Activated CD8-positive, alpha-beta memory T cell treated with anti-CD3 and anti-CD28 coated beads for 36 hours (primary cell): ENCODE measurements around the gene NLRP1. TPM values are rescaled to one million over a fixed set of nuclear protein-coding genes. Genes with fewer than 3 reads are reported as not detected.

Experiments used
- CTCF ChIA-PET: fragments of 350-600 bp; sonication (Branson Sonifier 250); formaldehyde crosslinking; loops from one replicate; lab custom pipeline; 2021; ENCODE audit warnings: antibody characterized with exemption; lab: Charles Lee
- POLR2A ChIA-PET: fragments of 350-600 bp; sonication (Branson Sonifier 250); formaldehyde crosslinking; loops from one replicate; lab custom pipeline; 2021; ENCODE audit warnings: antibody characterized with exemption; lab: Charles Lee
- total RNA-seq, 2 experiments: library from RNA; stranded (reverse); gene quantifications; one replicate each; pipeline ENCODE4 v1.2.3, GENCODE V29; 2021

Gene NLRP1
- total RNA-seq, 2 experiments from 2014 or later = 19.1 to 21.8 TPM

DNA sequence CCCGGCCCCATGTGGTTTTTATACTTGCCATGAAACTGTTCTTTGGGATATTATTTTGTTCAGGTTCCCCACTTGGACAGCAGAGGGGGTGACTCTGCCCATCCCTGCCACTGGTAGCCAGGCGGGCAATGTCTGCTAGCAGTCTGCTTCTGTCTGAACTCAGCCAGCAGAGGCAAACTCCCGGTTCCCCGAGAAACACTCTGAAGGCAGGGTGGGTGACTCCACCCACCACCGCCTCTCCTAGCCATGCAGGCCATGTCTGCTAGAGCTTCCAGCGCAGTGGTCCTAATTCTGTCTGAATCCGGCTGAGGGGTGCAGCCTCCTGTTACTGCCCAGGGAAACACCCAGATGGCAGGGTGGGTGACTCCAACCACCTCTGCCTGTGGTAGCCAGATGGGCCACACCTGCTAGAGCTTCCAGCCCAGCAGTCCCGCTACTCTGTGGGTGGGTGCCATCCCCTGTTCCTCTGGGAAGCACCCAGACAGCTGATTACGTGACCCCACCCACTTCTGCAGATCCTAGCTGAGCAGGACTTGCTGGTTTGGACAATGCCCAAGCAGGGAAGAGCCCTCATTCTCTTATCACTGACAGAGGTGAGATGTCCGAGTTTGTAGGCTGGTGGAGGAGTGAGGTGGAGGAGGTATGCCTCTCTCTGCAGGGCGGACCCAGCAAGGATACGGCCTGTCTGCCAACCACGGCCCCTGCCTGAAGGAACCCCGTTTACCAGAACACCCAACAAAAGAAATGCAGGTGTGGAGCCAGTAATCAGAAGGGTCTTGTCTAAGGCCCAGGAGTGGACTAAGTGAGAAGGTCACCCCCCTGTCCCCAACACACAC is 22.4 kb downstream of the NLRP1 start:
- CTCF ChIA-PET = no interaction called here

DNA sequence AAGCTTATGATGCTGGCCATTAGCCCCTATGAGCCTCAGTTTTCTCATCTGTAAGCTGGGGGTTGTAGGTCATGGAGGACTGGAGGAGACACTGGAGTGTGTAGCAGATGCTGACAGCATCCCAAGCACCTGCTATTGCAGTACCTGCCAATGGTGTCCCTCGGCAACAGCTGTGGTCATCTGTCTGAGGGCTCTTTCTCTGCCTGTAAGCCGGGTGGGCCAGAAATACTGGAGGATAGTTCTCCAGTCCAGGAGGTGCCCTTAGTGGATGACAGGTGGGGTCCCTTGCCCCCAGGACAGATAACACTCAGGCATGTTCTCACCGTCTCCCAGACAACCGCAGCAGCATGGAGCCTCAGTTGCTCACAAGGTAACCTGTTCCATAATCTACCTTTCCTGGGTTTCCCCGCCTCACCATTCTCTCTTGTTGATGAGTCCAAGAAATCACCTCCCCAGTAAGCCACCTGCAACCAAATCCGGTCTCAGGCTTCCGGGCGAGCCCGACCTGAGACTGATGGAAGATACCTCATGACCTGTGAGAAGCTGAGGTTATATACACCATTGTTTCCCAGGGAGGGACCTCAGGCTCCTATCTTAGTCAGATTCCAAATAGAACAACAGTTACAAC is 23.8 kb downstream of the NLRP1 start:
- CTCF ChIA-PET = no interaction called here
- POLR2A ChIA-PET = interaction anchor here (0.8 kb wide), 1 partner anchor 120 kb away, joined by 3 read pairs; no protein-coding TSS in a partner anchor

More for the DNA sequence above, 22.4 kb downstream of the NLRP1 start:
- POLR2A ChIA-PET = no interaction called here

DNA sequence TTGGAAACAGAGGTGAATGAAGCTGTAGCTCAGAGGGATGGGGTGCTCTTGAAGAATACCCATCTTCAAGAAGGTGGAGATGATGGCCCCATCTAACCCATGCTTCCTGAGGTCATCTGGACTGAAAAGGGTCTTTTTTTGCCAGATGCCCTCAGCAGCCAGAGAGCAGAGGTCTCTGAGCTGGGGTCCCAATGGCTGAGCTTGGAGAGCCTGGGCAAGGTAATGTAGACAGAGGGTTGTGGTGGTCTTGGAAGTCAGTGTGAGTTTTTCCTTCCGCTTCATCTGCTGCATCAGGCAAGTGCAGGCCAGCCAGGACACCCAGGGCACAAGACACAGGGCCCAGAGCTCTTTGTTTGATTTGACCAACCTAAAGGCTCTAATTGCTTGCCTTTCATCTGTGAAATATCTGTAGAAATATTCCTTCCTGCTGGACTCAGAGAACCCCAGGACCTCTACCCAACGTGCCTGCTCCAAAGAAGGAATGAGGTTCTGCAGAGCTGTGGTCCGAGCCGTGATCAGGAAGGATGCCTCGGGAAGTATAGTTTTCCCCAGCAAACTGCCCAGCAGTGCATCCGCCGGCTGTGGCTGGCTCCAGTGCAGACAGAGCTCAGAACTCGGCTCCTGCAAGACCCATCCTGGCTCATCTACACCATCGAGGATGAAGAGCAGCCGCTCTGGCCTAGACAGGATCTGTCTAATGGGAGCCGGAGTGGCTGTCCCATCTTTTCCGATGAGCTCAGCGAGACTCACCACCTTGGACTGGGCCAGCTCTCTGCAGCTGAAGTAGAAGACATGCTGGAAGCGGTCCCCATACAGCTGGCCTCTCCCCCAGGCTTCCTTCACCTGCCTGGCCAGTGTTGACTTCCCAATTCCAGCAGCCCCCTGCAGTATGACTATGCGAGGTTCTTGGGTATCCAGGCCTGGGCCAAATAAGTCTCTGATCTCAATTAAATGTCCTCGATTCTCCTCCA is 25.2 kb downstream of the NLRP1 start:
- ChIA-PET CTCF (no interaction called here), POLR2A (no interaction called here)

DNA sequence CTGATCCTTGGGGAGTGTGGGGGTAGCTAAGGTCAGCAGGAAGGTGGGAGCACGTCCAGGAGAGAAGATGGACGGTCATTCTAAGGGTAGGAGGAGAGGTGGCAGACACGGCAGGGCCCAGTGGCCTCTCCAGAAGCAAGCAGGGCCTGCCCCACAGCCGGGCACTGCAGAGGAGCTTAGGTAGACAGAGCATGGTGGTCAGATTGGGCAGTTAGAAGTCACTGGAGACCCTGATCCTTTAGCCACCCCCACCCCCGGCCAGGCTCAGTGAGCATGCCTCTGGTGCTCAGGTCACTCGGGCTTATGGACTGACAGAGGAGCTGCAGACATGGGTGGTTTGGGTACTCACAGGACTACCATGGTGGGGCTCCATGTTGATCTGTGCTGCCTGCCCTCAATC is 26.3 kb downstream of the NLRP1 start:
- POLR2A ChIA-PET = no interaction called here
- CTCF ChIA-PET = no interaction called here

DNA sequence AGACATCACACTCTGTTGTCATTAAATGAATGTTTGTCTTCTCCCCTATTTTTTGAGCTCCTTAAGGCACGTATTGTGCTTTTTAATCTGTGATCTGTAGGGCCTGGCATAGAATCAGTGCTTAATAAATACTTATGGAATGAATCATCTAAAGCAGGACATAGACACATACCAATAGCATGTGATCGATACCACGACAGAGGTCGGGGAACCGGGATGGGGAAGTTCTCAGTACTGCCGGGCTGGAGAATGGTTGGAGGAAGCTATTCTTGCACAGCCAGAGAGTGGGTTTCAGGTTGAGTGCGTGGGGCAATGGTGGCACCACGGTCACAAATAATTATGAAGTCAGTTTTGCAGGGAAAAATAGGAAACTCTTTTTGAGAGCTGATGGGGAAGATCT is 26.8 kb downstream of the NLRP1 start:
- ChIA-PET CTCF (no interaction called here), POLR2A (no interaction called here)

DNA sequence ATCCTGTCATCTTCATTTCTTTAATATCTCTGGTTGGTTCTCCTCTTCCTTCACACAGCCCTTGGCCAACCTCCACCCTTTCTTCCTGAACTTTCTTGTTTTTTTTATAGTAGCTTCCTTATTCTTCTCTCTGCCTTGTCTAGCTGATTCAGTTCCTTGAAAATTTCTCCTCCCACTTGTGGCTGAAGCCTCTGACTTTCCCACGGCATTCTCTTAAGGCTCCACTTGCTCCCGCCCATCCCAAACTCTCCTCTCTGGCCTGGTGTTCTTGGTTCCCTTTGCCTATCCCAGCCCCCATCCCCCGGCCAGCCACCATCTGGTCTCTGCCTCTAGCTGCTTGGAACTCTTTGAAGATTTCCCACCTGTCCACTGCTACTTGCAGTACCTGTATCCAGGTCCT is 29.1 kb downstream of the NLRP1 start:
- CTCF ChIA-PET = interaction anchor here (0.5 kb wide), 1 partner anchor 8 kb away, joined by 3 read pairs; no protein-coding TSS in a partner anchor

DNA sequence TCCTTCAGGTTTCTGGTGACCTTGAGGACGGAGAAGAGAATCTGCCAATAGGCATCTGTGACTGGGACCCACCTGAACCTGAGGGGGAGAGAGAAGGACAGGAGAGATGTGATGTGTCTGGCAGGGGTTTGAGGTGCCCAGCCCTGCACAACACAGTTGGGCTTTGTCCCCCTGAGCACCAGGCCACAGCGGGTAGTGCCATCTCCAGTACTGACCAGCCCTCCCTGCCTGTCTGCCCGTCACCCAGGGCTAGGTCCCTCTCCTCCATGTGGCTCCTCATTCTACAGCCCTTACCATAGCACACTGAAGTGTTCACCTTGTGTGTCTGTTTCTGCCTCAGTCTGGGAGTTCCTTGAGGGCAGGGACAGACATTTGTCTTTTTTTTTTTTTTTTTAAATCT is 30.8 kb downstream of the NLRP1 start:
- POLR2A ChIA-PET = no interaction called here
- CTCF ChIA-PET = no interaction called here

More for the DNA sequence above, 29.1 kb downstream of the NLRP1 start:
- POLR2A ChIA-PET = interaction anchor here (0.6 kb wide), 2 partner anchors 307 to 453 kb away, joined by 3 to 4 read pairs; no protein-coding TSS in a partner anchor

DNA sequence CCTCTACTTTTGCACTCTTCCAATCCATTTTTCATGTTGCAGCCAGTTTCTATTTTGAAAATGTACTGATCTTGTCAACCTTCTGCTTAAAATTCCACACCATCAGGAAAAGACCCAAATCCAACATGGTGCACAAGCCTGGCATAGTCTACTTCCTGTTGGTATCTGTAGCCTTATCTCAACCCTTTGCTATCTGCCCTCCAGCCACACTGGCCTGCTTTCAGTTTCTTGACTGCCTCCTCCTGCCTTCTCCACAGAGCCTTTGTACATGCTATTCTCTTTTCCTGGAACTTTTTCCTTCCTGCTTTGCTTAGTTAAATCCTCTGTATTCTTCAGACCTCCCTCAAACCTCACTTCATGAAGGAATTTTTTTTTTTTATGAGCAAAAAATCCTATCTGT is 31.5 kb downstream of the NLRP1 start:
- ChIA-PET POLR2A (no interaction called here), CTCF (no interaction called here)

DNA sequence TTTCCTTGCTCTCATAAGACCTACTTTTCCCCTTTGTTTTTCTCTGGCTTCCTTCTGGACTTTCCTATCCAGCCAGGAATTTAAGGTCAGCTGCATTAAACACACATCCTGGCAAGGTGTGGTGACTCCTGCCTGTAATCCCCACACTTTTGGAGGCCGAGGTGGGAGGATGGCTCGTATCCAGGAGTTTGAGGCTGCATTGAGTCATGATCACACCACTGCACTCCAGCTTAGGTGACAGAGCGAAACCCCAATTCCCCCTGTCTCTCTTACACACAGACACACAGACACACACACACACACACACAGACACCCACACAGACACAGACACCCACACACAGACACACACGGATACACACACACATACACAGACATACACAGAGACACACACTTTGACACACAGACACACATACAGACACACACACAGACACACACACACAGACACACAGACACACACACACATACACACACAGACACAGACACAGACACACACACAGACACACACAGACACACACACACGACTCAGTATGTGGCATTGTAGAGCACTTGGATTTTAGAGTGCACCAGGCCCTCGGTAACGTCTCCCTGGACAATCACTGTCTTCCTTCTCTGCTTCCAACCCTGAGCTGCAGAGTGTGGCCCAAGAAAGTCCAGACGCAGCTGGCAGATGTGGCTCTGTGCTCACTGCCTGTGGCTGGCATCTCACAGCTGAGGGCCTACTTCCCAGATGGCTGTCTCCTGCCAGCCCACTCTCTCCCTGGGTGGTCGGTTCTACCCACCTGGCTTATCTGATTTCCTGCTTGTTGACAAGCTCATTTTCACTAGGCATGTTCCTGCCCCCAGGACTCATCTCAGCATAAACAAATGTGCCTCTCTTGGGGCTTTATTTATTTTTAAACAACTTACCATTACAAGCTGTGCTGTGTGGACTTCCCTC is 39.0 kb downstream of the NLRP1 start:
- CTCF ChIA-PET = no interaction called here
- POLR2A ChIA-PET = no interaction called here

DNA sequence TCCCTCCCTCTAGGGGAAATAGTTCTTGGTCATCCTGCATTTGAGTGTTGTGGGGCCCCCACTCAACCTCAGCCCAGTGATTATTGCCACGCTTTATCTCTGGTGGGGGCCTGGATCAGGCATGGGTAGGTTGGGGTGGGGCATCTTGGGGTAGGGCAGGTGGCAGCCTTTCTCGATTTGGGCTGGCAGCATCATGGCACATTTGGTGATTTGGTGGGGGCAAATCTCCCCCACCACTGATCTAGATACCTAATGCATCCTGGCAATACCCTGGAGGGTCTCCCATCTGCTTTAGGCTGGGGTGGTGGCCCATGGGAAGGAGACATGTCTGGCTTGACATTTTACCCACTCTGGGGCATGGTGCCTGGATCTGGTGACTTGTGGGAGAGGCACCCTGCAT is 40.2 kb downstream of the NLRP1 start:
- CTCF ChIA-PET = no interaction called here
- POLR2A ChIA-PET = no interaction called here

DNA sequence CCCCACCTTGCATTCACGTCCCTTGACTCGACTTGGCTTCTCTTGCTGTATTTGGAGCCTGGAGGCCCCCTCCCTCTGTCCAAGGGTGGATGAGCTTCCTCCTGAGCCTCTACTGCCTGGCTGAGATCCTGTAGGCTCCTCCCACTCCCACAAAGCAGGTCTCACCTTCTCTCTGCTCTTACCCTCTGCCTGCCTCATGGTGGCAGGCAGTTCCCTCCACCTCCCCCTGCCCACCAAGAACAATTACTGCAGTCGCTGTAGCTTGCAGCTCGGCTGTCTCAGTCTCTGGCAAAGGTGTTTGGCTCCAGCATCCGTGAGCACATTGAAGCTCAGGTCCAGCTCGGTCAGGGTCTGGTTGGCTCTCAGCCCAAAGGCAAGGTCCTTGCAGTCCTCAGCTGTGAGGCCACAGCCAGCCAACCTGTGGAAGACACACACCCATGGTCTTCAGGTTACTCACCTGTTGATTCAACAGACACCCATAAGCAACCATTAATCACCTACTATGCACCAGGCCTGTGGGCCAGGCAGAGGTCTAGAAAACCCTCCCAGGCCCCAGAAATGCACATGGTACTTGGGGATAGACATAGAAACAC is 42.6 kb downstream of the NLRP1 start:
- POLR2A ChIA-PET = no interaction called here

DNA sequence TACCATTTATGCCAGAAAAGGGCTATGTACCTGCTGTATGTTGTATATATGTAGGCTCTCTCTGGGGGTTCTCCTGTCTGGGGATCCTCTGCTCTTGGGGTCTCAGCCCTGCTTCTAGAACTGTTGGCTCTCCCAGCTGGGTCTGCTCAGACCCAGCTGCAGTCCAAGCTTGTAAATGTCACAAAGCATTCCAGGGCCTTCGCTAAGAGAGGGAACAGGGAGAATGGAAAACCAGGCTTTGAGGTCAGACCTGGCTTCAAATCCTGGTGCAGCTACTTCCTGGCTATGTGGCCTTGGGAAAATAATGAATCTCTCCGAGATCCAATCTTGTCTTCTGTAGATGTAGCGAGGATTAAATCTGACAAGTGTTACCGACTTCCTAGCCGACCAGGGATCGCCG is 44.0 kb downstream of the NLRP1 start:
- ChIA-PET CTCF (no interaction called here), POLR2A (no interaction called here)

More for the DNA sequence above, 42.6 kb downstream of the NLRP1 start:
- CTCF ChIA-PET = no interaction called here

DNA sequence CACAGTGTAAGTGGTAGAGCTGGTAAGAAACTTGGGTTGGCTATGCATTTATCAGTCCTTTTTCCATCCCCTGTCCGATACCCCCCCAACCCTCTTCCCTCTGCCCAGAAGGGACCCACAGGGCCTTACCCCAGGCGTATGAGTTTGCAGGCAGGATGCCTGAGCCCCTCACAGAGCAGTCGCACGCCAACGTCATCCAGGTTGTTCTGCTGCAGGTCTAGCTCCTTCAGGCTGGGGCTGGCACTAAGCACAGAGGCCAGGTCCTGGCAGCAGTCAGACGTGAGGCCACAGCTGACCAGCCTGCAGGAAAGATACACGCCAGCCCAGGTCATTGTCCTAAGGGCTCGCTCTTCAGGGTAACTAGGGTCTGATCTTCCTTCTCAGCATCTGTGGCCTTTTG is 45.0 kb downstream of the NLRP1 start:
- ChIA-PET POLR2A (no interaction called here), CTCF (no interaction called here)

DNA sequence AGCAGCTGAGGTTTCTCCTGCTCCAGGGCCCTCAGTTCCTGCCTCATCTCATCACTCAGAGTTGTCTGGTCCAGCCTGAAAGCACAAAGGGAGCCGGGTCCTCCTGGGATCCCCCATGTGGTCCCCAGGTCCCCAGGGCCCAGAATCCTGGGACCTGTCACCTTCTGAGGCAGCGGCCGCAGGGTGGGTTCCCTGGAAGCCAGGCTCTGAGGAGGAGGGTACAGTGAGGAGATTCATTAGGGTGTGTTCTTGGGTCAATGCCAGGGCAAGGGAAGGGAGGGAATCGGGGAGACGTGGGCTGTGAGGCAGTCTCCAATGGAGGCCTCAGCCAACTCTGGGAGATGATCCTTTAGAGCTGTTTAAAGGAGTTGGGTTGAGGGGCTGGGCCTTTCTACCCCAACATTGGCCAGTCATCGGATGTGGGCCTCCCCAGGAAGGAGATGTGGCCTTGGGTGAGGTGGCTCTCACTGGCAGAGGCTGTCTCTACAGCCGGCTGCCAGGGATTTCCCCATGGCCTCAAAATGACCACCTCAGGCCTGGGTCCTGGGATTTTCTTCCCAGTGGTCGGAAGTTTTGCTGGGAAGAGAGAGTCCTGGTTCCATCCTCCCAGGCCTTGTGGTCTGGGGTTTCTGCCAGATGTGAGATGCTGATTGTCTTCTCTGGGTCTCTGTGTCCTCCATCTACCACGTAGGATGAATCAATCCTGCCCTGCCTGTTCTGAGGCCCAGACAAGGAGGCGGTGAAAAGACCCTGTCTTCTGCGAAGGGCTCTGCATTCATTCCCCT is 47.3 kb downstream of the NLRP1 start:
- POLR2A ChIA-PET = no interaction called here

DNA sequence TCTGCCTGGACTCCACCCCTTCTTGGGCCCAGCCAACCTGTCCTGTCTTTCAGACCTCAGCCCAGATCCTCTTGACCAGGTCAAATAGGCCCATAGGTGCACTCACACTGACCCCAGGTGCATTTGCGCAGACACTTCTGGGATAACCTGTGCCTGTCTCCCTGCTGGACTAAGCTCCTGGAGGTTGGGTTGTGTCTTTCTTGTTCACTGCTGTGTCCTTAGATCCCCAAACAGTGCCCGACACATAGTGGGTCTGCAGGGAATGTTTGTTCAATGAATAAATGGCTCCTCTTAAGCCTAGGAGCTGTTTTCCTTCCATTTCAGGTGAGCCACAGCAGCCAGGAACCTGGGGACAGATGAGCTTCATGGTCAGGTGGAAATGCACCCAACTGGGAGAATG is 48.9 kb downstream of the NLRP1 start:
- POLR2A ChIA-PET = no interaction called here

More for the DNA sequence above, 47.3 kb downstream of the NLRP1 start:
- CTCF ChIA-PET = no interaction called here

DNA sequence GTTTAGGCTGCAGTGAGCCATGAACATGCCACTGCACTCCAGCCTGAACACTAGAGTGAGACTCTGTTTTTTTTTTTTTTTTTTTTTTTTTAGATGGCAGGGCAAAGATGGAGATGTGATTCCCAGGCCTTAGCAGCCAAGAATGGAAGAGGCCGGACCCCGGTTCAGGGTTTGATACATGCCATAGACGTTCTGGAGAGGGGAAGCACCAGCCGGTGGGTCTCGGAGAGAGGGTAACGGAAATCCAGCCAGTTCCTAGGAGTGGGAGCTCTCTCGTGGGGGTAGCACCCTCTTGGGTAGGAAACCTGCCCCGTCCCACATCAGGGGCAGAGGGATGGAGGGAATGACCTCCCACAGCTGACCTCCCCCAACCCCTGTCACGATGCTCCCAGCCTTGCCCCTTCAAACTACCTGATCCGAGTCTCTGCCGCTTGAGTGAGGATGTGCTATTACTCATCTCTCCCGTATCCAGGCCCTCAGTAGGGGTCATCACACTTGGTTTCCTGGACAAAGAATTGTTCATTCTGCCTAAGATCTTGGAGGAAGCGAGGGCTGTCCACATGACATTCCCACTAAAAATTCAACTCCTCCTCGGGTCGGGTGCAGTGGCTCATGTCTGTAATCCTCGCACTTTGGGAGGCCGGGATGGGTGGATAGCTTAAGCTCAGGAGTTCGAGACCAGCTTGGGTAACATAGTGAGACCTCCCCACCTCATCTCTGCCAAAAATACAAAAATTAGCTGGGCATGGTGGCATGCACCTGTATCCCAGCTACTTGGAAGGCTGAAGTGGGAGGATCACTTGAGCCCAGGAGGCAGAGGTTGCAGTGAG is 50.6 kb downstream of the NLRP1 start:
- CTCF ChIA-PET = interaction anchor here (1.0 kb wide), 1 partner anchor 114 kb away, joined by 3 read pairs; the partner anchor contains the start of gene NUP88
- POLR2A ChIA-PET = interaction anchor here (0.7 kb wide), 1 partner anchor 63 kb away, joined by 3 read pairs; no protein-coding TSS in a partner anchor

More for the DNA sequence above, 48.9 kb downstream of the NLRP1 start:
- CTCF ChIA-PET = interaction anchor here (0.6 kb wide), 1 partner anchor 286 kb away, joined by 4 read pairs; no protein-coding TSS in a partner anchor
